Nephron (organoid): ENCODE measurements around the gene CYP4A22.
A peak's percentile ranks its signal among the peaks of the same experiment; 100 is the strongest.
"Not testable (repeated sequence)": the region's sequence is repeated elsewhere in the genome, so short reads cannot be mapped to it uniquely, and the experiment has no call there.

Experiments used
- H3K27ac Mint-ChIP-seq, 3 experiments: 2 replicates each; pipeline ENCODE4 v1.8.0; 2020; ENCODE audit warnings: mixed read lengths in 3 of 3, mild to moderate bottlenecking in 2 of 3, moderate library complexity in 1 of 3
- H3K27me3 Mint-ChIP-seq: 2 replicates; pipeline ENCODE4 v1.8.0; 2021; ENCODE audit warnings: low read depth, mild to moderate bottlenecking, moderate library complexity, mixed read lengths
- H3K36me3 Mint-ChIP-seq: 2 replicates; pipeline ENCODE4 v1.8.0; 2020; ENCODE audit warnings: low read depth, mixed read lengths
- H3K4me1 Mint-ChIP-seq: 2 replicates; pipeline ENCODE4 v1.8.0; 2020; ENCODE audit warnings: mixed read lengths
- H3K4me3 Mint-ChIP-seq, 3 experiments: 2 replicates each; pipeline ENCODE4 v1.8.0; 2020; ENCODE audit warnings: mild to moderate bottlenecking in 3 of 3, mixed read lengths in 3 of 3, moderate library complexity in 2 of 3
- H3K9me3 Mint-ChIP-seq: 2 replicates; pipeline ENCODE4 v1.8.0; 2020; ENCODE audit warnings: mixed read lengths
- CTCF ChIP-seq, 3 experiments: fragments of 200-600 bp; sonication (generic); IDR thresholded peaks; one replicate each; pipeline ENCODE4 v1.5.0; 2021; ENCODE audit warnings: antibody characterized with exemption in 3 of 3; ENCODE audit not compliant: unreplicated experiment in 3 of 3

The CYP4A22 gene

GRCh38 chr1:47143654-47144053 is 6.4 kb downstream of the CYP4A22 start:
- peak; percentile 11 to 16 (median 14) for TF ChIP-seq CTCF (IDR thresholded peaks at IDR 0.05; ENCODE audit: unreplicated experiment in 3 of 3)
- H3K4me1 Mint-ChIP-seq, H3K9me3 Mint-ChIP-seq, H3K36me3 Mint-ChIP-seq, H3K27ac Mint-ChIP-seq, H3K27me3 Mint-ChIP-seq, H3K4me3 Mint-ChIP-seq: not testable (repeated sequence)

- not testable (repeated sequence) for H3K9me3 Mint-ChIP-seq, H3K27ac Mint-ChIP-seq, H3K4me3 Mint-ChIP-seq, H3K4me1 Mint-ChIP-seq, H3K27me3 Mint-ChIP-seq, H3K36me3 Mint-ChIP-seq
Measured at GRCh38 chr1:47146495-47146894, 9.3 kb downstream of the CYP4A22 start.

GRCh38 chr1:47147047-47147785 is 10.0 kb downstream of the CYP4A22 start:
- TF ChIP-seq CTCF (IDR thresholded peaks at IDR 0.05; ENCODE audit: unreplicated experiment in 3 of 3): no peak
- no peak overlapping the region for H3K4me3 Mint-ChIP-seq
- H3K27me3 Mint-ChIP-seq: peaks cover 9% of the 10 kb centered on the region
- no peaks in the 10 kb centered on the region for H3K36me3 Mint-ChIP-seq
- H3K9me3 Mint-ChIP-seq: peaks cover 5% of the 10 kb centered on the region
- peaks cover 5% of the 10 kb centered on the region for H3K4me1 Mint-ChIP-seq
- H3K27ac Mint-ChIP-seq: no peak overlapping the region

GRCh38 chr1:47149162-47149561 is 11.9 kb downstream of the CYP4A22 start:
- H3K4me1 Mint-ChIP-seq, H3K4me3 Mint-ChIP-seq, H3K27me3 Mint-ChIP-seq, H3K27ac Mint-ChIP-seq, H3K36me3 Mint-ChIP-seq: not testable (repeated sequence)
- peaks cover 13% of the 10 kb centered on the region for H3K9me3 Mint-ChIP-seq

GRCh38 chr1:47156457-47156856 is 19.2 kb downstream of the CYP4A22 start:
- peaks cover 34% of the 10 kb centered on the region for H3K9me3 Mint-ChIP-seq
- not testable (repeated sequence) for H3K27ac Mint-ChIP-seq, H3K4me3 Mint-ChIP-seq, H3K27me3 Mint-ChIP-seq, H3K36me3 Mint-ChIP-seq, H3K4me1 Mint-ChIP-seq

- not testable (repeated sequence) for H3K4me3 Mint-ChIP-seq, H3K27ac Mint-ChIP-seq, H3K4me1 Mint-ChIP-seq, H3K36me3 Mint-ChIP-seq, H3K27me3 Mint-ChIP-seq
- H3K9me3 Mint-ChIP-seq: peaks cover 30% of the 10 kb centered on the region
Measured at GRCh38 chr1:47157957-47158356, 20.7 kb downstream of the CYP4A22 start.

GRCh38 chr1:47160716-47161115 is 23.5 kb downstream of the CYP4A22 start:
- Mint-ChIP-seq H3K9me3 (peaks cover 19% of the 10 kb centered on the region), H3K4me3 (no peak overlapping the region)

More at GRCh38 chr1:47160716-47161115, 23.5 kb downstream of the CYP4A22 start:
- Mint-ChIP-seq H3K4me1 (no peaks in the 10 kb centered on the region), H3K27ac (no peak overlapping the region), H3K27me3 (peaks cover 4% of the 10 kb centered on the region), H3K36me3 (no peaks in the 10 kb centered on the region)
- no peak for TF ChIP-seq CTCF (IDR thresholded peaks at IDR 0.05; ENCODE audit: unreplicated experiment in 3 of 3)
